SKM-1 (cell line): Measurements from ENCODE around the gene GDF7.

ENCODE experiments used
- DNase-seq: peaks from one replicate; lab custom pipeline; 2025; ENCODE audit not compliant: unreplicated experiment; lab: John Stamatoyannopoulos, UW

Gene GDF7

DNA sequence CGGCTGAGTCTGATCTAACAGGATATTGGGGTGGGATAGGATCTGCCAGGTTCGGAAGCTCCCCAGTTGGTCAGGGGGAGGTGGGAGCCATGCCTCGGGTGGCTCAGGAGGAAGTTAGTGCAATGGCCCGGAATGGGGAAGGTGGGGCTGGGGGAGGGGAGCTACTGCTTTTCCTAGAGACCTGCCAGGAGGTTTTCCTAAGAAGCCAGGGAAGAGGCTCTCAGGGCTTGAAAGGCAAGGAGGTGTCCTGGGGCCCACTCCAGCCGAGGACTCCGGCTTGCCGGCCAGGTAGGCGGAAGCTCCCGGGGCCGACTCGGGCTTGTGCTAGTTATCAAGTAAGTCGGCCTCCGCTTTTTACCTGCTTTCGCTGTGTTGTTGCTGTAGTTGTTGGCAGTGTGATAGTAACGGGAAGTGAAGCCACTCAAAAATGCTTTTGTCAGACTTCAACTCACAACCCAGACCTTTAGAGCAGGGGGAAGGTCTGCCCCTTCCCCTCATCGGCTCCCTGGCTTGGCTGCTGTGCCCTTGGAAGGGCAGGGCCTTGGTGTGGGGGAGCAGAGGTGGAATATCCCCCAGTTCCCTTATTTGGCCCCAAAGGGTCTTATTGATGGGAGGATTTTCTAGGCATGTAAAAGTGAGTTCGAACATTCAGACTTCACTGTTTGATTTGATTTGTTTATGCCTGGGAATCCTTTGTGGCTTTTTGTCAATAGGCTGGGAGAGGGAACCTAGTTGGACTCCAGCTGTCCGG, 5.4 kb downstream of the GDF7 start:
- no peak for DNase-seq

DNA sequence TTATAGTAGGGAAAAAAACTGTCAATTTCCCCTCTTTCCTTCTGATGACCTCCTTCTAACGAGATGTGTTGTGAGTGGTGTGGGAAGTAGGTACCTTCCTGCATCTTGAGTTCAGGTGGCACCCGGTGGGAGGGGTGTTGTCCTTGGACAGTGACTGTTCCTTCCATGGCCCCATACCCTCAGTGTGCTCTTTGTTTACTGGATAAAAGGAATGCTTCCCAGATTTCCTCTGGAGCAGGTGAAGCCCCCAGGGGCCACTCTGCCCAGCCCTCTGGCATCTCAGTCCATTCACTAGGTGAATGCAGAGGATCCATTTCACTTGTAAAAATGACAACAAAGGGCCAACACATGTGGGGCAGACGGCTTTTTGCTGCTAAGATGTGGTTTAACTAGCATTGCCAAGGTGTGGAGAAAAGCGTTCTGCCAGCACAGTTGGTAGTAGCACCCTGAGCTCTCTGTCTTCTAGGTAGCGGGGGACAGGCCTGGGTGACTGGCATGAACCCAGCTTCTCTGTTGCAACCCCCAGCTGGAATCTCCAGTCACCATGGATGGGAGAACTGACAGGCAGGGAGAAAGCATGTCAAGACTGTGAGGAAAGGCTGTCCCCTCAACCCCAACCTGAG, 6.9 kb downstream of the GDF7 start:
- no peak for DNase-seq

DNA sequence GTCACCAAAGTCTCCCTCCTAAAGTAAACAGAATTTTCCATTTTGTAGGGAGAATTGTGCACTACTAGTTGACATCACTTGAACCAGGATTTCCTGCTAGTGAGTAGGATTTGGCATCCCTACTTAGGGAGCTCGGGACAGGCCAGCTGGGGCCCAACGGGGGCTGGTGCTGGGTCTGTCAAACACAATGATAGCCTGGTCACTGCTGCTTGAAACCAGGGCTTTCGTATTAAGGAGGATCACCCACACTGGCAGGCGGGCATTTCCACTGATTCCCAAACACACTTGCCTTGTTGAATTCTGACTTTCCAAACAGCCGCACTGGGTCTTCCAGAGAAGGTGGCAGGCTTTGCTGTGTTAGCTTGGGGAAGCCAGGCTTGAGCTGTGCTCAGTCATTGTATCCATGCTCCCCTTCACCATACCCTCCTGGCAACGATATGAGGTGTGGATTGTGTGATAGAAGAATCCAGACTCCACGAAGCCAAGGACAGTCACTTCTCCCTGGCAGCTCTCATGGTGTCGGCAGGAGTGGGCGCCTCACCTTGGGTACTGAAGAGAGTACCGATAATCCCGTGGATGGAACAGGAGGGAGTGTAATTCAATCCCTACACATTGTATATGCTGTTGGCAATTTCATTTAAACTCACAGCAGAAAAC, 7.5 kb downstream of the GDF7 start:
- DNase-seq: no peak

DNA sequence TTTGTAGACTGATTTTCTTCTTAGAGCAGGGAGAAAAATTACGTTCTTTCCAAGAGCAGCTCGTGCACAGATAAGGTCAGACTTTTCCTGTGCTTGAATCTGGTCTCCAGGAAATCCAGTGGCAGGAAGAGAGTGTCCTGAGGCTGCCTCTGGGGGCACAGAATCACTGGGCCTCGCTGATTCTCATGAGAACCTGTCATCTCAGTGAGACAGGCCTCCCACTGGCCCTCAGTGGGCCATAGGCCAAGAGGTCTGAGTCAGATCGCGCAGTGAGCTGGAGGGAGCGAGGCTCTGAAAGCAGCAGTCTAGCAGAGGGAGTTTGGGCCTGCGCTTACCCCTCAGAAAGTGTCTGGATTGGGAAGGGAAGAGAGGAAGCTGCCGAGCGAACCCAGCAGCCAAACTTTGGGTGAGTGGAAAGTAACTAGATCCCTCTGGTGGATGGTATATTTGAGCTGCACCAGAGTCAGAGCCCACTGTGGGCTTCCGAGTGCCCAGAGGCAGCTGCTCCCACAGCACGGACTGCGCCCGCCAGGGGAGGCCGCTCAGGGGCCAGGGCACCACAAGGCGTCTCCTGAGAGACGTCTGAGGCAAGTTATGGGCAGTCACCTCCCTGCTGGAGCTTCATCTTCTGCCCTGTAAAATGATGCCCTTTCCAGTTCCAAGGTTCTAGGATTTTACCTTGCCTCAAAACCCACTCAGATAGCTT, 8.2 kb downstream of the GDF7 start:
- no peak for DNase-seq

DNA sequence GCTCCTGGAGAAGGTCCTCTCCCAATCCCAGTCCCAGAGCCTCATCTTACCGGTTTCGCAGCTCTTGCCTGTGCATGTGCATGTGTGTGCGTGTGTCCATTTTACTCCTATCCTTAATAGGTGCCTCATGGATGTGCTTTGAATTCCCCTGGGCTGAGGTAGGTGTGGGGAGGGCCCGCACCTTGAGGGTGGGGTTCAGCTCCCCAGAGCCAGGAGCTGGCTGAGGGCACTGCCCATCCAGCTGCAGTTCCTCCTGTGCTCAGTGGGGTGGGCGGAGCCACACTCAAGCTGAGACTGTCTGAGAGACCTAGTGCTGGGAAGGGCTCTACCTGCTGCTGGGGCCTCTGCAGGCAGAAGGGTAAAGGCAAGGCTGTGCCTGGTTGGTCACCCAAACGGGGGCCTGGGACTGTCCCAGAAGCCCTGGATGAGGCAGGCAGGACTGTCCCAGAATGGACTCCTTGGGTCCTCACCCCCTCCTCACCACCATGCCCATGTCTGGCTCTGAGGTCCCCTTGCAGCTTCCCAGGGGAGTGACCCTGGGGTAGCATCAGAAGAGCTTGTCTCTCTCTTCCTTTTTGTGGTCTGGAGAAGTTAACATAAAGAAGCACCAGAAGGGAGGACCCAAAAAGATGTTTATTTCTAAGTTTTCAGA, 8.9 kb downstream of the GDF7 start:
- no peak for DNase-seq

GRCh38 chr2:20676353-20677215, 9.6 kb downstream of the GDF7 start:
- DNase-seq: no peak

DNA sequence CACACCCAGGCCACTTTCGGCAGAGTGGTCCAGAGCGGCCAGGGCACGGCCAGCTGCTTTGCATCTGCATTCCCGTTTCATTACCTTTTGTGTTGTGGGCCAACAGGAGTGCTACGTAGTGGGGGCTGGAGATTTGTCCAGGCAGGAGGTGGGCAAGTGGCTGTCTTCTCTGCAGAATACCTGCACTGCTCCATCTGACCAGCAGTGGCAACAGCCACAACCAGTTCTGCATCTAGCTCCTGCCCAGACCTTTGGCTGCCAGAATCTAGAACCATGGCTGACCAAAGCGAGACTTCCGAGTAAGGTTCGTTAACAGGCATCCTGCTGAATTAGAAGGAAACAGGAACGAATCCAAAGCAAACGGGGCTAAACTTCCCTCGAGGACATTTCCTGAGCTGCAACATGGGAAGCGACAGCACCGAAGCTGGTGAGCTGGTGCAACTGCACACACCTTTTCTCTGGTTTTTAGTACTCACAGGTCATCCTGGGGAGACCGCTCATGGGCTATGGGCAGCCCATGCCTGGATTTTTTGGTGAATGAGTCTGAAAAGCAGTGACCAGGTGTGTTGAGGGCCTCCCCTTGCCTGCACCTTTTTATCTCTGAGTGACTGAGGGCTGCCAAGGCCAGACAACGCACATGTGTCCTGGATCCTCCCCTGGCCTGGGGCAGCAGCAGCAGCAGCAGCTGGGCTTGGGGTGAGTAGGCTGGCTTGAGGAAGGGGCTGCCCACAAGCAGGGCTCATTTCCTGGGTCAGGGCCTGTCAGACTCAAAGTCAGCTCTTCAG, 10.5 kb downstream of the GDF7 start:
- DNase-seq: no peak

DNA sequence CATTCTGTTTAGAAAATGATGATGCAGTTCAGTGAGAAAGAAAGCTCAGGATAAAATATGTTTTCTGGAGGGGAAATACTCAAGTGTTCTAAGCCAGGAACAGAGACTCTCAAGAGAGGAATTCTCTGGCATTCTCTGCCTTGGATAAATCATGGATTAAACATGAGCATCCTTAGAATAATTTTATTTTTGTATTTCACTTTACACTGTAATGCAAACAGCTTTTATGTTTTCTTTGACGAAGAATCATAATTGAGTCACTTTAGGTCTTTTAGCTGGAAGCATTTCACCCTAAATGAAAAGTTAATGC, 11.1 kb downstream of the GDF7 start:
- DNase-seq: no peak

- DNase-seq: no peak
Observed at GRCh38 chr2:20678780-20679179, 11.8 kb downstream of the GDF7 start.

DNA sequence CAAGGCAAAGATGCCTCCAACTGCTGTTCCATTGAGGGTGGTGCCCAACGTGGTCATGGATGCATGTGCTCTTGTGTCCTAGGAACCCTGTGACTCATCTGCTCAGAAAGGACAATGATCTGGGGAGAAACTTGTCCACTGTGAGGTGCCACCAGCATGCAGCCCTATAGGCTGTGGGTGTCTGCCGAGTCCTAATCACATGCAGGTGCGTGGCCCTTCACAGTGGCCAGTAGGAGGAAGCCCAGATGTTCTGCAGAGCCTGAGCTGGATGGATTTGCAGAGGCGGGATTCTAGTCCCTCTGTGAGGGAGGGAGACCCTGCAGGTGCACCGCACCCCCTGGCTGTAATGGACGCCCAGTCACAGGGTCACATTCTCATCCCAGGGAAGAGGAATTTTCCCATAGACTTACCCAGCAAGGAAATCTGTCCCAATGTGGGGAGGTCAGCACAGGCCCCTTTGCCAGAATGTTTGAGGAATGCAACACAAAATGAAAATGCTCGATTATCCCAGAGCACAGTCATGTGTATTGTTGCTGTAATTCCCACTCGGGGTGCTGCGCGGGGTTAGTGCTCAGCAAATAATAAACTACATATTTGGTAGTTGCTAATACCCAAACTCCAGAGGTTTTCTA, 13.9 kb downstream of the GDF7 start:
- DNase-seq: no peak

- no peak for DNase-seq
Observed at GRCh38 chr2:20682167-20682920, 15.4 kb downstream of the GDF7 start.

DNA sequence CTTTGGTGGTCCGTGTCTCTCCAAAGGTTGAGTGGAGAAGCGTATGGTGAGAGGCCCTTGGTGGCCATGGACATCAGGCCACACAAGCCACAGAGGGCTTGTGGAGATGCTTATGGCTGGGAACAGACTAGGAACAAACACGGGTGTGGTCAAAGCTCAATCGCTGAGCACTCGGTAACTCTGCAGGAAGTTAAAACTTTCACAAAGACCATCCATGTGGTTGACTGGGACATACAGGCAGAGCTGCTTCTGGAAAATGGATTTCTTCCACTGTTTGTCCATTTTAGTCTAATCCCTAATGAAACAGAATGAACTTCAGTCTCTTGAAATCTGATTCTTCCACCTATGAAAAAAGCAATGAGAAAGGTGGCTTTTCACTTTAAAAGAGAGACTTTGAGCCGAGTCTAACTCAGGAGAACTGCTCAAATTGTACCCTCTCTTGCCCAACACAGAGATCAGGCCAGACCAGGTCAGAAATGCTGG, 17.7 kb downstream of the GDF7 start:
- no peak for DNase-seq

DNA sequence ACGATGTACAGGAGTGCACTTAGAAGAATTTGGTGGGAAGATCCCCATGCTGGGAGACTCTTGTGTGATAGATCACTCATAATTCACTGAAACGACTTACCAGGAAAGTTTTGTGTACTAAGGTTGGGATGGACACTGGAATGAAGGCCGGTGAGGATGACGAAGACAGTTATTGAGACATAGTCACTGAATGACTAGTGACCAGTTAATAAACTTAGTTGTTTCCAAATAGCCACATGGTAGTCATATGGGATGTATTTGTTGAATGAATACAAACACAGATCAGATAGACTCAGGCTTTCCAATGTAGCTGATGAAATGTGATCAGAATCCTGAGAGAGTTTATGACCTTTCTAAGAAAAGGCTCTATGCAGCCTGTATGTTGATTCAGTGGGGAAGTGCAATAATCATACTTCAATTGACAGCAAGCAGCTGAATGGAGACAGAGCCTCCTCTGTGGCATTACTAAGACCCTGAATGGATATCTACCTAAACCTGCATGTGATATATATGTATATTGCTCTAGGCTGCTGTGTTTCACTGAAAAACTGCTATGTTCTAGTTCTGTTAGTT, 20.4 kb downstream of the GDF7 start:
- DNase-seq: no peak

DNA sequence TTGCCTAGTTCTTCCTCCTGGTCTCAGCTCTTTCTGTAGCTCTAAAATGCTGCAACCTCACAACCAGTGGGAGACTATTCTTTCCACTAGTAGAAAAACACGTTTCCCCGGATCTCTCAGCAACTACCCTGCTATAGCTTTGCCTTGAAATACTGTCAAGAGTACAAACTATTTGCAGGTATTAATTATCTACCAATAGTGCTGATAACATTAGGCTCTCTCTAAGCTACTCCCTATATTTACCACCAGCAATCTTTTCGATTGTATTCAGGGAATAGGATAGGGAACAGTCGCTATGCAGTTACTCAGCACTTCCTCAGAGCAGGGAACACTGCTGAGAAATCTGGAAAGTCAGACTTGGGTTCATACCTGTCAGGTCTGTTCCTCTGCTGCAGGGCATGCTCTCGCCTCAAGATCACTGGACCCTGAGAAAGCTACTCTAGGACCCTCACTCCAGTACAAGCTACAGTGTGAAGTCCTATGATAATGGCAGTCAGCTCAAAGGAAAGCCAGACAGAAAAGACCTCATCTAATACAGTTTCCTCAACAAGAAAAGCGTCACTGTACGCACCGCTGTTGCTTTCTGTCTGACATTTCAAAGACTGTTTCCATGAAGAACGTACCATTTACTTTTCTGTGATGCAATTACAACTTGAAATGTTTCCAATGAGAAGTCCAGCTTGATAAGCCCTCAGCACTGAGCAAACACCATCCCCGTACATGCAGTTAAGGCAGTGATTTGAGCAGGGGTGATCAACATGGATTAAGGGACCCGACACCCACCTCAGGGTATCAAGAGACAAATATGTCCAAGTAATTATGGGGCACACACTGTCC, 22.7 kb downstream of the GDF7 start:
- no peak for DNase-seq

- DNase-seq: no peak
Observed at GRCh38 chr2:20691076-20691734, 24.3 kb downstream of the GDF7 start.

DNA sequence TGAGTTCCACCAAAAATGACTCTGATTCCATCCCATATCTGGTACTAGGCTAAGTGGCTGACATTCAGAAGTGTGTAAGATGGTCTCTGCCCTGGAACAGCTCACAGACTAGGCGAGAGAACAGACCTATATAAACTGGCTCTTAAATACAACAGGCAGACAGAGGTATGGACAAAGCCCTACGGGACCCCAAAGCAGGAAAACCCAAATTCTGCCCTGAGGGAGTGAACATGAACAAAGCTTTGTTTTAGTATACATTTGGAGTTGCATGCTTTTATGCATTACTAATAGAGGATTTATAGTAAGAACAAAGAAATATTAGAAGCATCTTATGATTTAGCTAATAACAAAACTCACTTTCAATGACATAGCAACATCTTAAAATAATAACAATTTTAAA, 25.1 kb downstream of the GDF7 start:
- DNase-seq: no peak

DNA sequence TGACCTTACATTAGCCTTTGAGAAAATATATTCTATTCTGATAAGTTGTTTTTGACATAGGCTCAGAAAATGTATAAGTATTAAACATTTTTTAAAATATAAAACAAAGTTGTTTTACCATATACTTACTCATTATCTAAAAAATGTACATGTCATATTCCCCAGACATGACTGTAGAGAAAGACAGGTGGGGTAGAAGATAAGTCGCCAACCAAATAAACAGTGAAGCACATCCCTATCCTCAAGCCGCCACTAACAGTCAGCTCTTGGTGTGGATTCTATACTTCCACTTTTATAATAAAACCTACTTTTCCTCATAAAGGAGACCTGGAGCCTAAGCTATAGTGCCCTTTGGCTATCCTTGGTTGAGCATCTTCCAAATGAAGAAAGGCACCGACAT, 26.4 kb downstream of the GDF7 start:
- no peak for DNase-seq
